ENCODE results near the gene PHLDA2. TPM values are rescaled to one million over a fixed set of nuclear protein-coding genes. Genes with fewer than 3 reads are reported as not detected.
"Not testable (repeated sequence)": the region's sequence is repeated elsewhere in the genome, so short reads cannot be mapped to it uniquely, and the experiment has no call there.

Gene PHLDA2
- total RNA-seq, 1 donor from 2014 or later, result 4.2 TPM

DNA sequence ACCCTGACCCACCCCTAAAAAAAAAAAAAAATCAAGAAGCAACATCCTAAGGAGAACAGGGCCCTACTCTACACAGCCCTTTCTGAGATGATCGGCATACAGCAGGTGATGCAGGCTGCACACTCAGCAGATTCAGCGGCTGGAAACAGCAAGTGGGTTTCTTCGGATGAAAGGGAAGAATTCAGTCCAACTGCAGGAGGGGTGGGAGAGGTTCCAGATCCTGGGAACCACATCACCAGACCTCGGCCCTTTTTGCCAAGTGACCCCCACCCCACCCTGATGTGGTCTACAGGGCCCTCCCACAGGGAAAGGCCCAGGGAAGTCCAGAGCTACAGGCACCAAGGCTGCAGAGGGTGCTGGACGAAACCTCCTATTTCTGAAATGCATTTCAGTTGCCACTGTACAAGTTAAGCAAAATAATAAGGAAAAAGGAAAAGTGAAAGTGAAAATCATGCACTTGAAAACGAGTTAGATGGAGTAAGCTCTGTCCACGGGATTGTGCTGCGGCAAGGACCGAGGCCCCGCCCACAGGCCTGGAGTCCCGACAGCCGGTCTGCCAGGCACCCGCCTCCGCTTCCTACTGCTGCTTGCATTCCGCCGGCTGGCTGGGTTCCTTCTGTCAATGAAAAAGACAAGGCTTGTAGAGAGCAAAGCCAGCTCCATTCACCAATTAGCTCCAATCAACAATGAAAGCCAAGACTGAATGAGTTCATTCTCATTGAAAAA, 16.0 kb upstream of the PHLDA2 start:
- DNase-seq, result peak; percentile 65

DNA sequence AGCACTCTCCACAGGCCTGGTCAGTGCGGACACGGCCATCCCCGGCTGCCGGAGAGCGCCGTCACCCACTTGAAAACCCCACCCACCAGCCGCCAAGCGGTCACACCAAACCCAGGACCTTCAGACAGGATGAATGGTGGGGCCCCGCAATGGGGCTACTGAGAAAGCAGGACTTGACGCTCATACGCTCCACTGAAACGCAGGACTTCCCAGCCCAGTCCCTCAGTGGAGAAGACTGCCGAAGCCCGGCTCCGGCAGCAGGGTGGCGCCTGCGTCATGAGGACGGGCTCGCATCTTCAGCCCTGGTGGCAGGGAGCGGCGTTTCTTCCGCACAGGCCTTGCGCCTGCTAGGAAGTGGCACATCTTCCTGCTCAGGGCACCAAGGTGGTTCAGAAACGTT, 15.3 kb upstream of the PHLDA2 start:
- no peak for DNase-seq

DNA sequence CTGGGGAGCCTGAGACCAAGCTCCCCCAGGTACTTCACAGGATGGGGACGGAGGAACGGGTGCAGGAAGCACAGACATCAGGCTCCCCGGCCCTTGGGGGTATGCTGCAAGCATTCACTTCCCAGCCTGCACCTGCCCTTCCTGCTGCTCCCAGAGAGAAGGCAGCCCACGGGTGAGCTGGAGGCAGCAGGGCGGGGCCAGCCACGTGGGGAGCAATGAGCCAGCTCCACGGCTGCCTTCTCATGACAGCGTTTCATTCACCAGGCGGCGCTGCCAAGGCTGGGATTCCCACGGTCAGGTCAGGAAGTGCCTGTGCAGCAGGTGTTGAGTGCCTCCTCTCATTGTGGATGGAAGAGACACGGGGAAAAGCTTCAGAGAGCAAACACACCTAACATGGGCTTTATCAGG, 14.5 kb upstream of the PHLDA2 start:
- DNase-seq, result no peak

DNA sequence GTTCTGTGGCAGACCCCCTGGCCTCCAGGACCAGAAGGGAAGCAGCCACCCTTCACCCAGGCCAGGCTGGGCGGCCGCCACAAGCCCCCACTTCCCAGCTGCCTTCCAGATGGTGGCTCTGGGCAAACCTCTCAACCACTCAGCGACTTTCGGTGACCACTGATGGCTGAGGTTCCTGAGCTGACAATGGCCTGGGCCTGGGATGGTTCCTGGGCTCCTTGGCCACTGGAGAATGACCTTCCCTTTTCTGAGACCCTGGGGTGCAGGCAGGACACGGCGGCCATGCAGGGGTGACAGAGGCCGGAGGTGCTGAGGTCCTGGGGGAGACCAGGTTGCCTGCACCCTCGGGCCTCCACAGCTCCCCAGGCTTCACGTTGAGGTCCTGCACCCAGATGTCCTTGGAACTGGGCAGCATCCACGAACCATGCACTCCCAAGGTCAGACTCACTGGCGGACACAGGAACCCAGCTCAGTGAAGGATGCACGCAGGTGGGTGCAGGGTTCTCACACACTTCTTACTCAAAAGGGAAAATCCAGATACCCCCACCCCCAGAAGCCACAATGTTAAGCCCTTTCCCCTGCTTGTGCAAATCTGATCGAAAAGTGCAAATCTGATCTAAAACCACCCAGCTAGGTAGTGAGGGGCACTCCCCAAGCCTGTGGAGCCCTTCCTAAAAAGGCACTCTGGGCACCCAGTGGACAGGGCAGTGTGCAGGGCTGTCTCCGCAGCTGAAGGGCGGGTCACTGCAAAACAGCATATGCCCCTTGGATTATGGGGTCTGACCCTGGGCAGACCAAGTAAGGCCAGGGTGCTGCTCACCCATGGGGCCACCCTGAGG, 13.9 kb upstream of the PHLDA2 start:
- DNase-seq, result no peak

DNA sequence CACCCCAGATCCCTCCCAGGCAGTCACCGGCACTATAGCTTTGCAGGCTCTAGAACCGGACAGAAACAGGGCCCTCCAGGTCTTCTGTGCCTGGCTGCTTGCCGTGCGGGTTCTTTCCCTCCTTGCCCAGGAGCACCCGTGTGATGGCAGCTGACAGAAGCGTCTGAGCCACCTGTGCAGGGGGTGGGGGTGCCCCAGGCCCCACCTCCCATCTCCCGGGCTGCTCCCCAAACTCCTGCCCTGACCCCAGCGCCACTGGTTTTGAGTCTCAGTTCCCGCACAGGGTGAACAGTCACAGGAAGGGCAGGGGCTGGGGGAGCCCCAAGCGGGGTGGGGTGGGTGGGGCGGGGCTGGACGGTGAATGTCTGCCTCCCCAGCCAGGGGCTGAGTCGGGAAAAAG, 13.2 kb upstream of the PHLDA2 start:
- no peak for DNase-seq

DNA sequence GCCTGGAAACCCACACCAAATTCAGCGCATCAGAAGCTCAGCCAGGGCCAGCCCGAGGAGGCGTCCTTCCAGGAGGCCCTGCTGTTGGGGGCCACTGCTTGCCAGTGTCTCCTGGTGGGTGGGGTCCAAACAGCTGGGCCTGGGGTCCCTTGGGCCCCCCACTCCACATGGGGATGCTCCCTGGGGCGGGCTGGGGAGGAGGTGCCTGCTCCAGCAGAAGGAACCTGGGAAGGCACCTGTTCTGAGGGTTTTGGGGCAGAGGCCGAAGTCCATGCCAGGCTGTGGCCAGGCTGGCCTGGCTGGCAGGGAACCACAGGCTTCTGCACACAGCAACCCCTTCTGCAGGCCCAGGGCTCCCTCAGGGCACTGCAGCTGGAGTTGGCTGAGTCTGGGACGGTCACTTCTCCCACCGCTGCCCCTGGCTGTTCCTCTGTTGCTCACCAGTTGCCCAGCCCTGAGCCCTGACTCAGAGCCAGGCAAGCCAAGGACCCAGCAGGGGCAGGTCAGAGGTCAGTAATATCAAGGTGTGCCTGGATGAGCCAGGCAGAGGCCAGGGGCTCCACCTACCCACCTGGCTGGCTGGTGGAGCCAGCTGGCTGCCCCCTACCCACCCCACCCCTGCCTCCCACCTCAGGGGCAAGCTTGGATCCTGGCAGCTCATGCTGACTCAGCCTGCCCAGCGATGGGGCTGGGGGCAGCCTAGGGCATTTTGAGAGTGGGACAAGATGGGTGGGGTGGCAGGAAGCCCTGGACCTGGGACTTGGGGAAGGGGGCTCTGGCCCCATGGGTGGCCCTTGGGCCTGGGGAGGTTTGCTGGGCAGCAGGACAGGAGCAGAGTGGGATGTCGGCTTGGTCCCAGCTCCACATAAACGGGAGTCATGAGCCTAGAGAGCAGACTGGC, 12.0 kb upstream of the PHLDA2 start:
- DNase-seq, result no peak

DNA sequence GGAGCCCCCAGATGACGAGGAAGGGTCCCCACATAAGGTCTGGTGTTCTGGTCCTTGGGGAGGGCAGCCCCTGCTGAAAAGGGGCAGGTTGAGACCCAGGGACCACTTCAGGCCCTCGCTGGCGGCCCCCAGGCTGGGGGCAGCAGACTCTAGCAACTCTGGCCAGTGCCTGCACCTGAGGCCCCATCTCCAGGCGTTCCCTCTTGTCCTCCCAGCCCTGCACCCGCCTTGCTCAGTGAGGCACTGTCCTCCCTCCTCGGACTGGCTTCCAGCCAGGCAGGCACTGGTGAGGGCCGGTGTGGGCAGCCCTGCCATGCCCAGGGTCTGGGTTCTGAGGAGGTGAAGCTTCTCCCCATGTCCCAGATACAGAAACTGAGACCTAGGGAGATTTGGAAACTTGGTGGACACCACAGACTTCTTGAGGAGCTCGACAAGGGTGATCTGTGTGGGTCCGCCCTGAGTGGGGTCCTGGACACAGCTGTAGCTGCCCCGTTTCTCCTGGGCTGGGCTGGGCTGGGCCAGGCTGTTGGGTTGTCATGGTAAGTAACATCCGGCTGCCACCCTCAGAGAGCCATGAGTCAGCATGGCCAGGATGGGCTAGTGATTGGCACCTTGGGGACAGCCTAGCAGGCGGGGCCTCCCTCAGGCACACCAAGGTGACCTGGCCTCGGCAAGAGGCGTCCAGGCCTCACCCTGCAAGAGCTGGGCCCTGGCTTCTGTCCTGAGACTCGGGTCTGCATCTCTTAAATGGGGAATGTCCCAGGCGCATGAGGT, 11.1 kb upstream of the PHLDA2 start:
- DNase-seq, result no peak

DNA sequence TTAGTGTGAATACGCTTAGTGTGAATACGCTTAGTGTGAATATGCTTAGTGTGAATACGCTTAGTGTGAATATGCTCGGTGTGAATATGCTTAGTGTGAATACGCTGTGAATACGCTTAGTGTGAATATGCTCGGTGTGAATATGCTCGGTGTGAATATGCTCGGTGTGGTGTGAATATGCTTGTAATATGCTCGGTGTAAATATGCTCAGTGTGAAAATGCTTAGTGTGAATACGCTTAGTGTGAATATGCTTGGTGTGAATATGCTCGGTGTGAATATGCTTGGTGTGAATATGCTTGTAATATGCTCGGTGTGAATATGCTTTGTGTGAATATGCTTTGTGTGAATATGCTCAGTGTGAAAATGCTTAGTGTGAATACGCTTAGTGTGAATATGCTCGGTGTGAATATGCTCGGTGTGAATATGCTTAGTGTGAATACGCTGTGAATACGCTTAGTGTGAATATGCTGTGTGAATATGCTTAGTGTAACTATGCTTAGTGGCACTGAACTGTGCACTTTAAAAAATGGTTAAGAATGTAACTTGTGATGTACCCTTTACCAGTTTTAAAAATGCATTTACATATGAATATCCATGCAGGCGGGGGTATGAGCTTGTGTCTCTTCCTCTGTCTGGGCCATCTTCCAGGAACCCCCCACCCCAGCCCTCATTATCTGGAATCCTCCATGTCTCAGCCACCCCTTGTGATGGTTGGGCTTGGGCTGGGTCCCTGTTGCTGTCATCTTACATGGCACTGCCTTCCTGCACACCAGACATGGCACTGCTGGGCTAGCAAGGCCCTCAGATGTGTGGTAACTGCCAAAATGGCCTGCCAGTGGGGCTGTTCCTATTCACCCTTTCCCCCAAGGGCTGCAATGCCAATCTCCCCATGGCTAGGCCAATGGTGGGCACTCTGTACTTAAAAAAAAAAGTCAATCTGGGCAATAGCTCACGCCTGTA, 9.5 kb upstream of the PHLDA2 start:
- DNase-seq, result not testable (repeated sequence)

DNA sequence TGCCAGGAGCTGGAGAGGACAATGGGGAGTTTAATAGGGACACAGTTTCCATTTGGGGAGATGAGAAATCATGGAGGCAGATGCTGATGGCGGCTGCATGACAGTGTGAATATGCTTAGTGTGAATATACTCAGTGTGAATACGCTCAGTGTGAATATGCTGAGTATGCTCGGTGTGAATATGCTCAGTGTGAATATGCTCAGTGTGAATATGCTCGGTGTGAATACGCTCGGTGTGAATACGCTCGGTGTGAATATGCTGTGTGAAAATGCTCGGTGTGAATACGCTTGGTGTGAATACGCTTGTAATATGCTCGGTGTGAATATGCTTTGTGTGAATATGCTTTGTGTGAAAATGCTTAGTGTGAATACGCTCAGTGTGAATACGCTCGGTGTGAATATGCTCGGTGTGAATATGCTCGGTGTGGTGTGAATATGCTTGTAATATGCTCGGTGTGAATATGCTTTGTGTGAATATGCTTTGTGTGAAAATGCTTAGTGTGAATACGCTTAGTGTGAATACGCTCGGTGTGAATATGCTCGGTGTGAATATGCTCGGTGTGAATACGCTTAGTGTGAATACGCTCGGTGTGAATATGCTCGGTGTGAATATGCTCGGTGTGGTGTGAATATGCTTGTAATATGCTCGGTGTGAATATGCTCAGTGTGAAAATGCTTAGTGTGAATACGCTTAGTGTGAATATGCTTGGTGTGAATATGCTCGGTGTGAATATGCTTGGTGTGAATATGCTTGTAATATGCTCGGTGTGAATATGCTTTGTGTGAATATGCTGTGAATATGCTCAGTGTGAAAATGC, 8.6 kb upstream of the PHLDA2 start:
- not testable (repeated sequence) for DNase-seq

DNA sequence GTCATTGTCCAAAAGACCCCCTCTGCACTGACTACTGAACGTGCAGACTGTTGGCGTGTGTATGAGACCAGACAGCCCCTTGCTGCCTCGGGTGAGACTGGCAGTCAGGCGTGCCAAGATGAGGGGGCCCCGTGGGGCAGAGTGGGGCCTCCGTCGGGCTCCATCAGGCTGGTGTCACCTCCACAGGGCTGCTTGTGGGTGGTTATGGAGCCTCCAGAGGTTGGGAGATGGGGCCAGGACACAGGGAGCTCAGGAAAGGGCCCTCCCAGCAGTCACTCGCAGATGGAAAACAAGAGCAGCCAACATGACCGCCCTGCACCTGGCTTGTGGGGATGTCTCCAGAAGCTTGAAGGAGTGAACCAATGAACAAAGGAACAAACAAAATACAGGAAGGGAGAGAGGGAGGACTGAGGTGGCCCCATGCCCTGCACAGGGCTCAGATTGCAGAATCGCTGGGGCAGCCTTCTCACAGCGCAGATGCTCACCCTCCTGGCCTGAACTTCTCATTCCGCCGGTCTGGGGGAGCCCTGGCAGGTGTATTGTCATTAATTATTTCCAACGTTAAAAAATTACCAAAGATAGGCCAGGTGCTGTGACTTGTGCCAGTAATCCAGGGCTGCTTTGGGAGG, 5.5 kb upstream of the PHLDA2 start:
- DNase-seq, result no peak

DNA sequence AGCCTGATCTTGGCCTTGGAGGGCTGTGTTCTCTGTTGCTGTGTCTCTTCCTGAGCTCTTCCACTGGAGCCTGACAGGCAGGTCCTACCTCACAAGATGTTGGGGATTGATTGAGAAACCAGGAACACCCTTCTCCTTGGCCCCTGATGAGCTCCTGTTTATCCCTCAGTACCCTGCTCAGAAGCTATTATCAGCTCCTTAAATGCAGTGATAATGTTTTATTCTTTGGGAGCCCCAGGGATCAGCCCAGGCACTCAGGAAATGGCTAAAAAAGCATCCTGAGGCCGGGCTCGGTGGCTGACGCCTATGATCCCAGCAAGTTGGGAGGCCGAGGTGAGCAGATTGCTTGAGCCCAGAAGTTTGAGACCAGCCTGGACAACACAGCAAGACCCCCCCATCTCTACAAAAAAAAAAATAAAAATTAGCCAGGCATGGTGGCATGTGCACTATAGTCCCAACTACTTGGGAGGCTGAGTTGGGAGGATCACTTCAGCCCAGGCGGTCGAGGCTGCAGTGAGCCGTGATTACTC, 4.9 kb upstream of the PHLDA2 start:
- DNase-seq, result no peak

DNA sequence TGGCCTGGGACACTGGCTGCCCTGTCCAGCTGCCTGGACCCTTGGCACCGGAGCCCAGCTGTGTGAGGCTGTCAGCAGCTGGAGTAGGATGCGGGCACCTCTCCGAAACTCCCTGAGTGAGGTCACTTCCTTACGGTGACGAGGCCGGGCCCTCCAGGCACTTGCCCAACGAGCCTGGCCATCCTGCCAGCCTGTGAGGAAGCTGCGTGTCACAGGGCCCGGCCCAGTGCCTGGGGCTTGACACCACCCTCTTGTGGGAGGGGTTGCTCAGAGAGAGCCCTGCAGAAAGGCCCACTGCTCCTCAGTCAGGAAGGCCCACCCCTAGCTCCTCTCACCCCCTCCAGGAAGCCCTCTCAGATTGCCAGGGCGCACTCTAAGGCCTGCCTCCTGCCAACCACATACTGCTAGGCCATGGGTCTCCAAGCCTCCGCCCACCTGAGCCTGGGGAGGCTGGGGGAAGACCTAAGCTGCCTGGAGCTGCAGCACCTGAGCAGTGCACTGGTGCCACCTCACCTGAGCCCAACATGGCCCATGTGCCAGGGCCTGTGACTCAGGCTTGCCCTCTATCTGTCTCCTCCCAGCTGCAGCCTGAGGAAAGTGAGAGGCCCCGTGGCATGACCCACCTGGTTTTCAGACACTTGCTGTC, 4.3 kb upstream of the PHLDA2 start:
- no peak for DNase-seq

DNA sequence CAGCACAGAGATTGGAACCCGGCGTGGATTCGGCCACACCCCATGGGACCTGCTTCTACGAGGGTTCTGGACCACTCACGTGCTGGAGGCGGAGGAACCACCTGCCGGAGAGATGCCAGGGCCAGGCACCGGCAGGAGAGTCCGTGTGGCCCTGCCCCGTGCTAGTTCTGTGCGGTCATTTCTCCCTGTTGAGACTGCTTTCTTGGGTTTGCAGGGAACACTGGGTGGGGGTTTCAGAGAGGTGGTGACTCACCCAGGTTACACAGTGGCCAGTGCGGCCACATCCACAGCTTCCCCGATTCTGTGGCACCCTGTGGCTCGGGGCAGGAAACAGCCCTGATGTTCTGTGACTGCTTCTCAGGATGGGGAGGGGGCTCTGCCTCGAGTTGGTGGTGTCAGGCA, 3.6 kb upstream of the PHLDA2 start:
- no peak for DNase-seq

DNA sequence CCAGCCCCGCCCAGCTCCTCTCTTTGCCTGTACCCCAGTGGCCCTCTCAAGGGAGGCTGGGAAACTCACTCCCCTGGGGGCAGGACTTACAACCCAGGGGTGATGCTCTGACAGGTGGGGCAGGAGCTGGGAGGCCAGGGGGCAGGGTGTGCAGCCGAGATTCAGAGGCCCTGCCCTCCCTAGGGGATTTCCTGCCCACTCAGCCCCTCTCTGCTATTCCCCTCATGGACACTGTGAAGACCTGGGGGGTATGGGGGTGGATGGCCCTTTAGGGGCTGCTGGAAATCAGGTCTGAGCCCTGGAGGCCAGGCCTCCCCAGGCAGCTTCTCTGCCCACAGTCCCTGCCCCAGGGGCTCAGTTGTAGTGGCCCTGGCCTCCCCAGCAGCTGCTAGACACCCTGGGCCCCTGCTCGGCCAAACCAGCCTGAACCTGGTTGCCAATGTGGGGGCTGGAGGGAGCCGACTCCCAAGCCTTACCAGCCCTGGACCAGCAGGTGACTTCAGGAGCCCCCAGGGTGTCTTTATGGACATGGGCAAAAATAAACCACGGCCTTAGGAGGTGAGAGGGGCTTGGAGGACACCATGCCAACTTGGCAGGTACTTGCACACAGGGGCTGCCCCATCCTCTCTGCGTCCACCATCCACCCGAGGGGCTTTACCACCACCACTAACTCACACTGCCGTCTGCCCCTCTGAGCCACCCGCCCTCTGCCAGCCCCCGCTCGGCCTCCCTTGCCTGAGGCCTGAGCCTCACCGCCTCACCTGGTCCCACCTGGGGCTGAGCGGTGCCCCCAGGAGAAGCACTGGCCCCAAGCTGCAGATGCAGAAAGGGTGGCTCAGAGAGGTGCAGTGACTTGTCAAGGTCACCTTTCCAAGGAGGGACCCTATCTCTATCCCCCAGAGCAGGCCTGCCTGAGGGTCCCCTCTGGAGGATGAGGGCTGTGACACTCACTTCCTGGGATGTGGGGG, 2.8 kb upstream of the PHLDA2 start:
- no peak for DNase-seq

DNA sequence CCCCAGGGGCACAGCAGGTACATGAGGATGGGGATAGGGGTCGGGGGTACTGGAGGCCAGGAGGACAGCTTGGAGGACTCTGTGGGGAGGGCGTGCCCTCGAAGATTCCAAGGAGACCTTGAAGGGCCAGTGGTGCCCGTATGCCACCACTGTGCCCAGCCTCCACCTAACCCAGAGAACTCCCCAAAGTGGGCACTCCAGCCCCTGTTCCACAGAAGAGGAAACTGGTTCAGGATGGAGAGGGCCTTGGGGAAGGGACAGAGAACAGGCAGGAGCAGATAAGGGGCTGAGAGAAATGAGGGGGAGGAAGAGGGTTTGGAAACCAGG, 2.2 kb upstream of the PHLDA2 start:
- no peak for DNase-seq

DNA sequence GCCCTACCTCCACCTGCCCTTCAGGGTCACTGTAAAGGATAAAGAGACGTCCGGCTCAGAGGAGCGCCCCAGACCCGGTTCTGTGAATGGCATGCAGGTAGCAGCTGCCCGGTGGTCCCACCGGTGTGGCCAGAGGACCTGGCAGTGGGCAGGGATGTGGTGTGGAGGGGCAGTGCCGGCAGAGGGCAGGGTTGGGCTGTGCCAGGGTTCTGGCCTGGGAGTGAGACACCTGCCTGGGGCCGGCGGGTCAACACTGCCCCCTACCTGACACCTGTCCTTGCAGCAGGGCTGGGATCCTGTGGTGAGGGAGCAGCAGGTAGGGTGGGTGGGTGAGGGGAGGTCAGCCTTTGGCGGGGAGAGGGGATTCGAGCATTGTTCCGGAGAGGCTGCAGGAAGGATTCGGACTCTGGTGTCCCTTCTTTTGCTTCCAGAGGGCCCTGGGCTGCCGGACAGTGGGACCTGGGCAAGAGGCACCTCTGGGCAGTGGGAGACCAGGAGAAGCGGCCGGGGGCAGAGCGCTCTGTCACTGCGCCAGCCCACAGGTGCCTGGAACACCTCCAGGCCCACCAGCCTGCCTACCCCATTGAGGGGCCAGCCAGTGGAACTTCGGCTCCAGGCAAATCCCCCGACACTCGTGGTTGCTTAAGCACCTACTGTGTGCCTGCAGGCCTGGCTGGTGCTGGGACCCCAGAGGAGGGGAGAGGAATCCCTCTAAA, 1.6 kb upstream of the PHLDA2 start:
- no peak for DNase-seq

All from skin of body (tissue), 2 donors.